HG03095 (cell line): Measurements from ENCODE around the gene LIMCH1.
"Not testable (repeated sequence)": the region's sequence is repeated elsewhere in the genome, so short reads cannot be mapped to it uniquely, and the experiment has no call there.

Source experiments
- ATAC-seq: cut with Tn5 transposase; IDR thresholded peaks from one replicate; pipeline ENCODE4 v1.9.1; 2021; ENCODE audit warnings: moderate library complexity; ENCODE audit not compliant: unreplicated experiment

Gene LIMCH1

GRCh38 chr4:41715155-41715554, 177.2 kb downstream of the LIMCH1 start:
- no peak for ATAC-seq

GRCh38 chr4:41718907-41719306, 180.9 kb downstream of the LIMCH1 start:
- no peak for ATAC-seq

GRCh38 chr4:41719417-41719816, 181.5 kb downstream of the LIMCH1 start:
- no peak for ATAC-seq

GRCh38 chr4:41722181-41722580, 184.2 kb downstream of the LIMCH1 start:
- ATAC-seq = no peak

- no peak for ATAC-seq
Observed at GRCh38 chr4:41723286-41723685, 185.3 kb downstream of the LIMCH1 start.

- no peak for ATAC-seq
Observed at GRCh38 chr4:41725254-41725653, 187.3 kb downstream of the LIMCH1 start.

- ATAC-seq = no peak
Observed at GRCh38 chr4:41727861-41728572, 190.1 kb downstream of the LIMCH1 start.

- ATAC-seq = no peak
Observed at GRCh38 chr4:41728573-41728913, 190.6 kb downstream of the LIMCH1 start.

GRCh38 chr4:41731569-41732126, 193.7 kb downstream of the LIMCH1 start:
- no peak for ATAC-seq

- ATAC-seq = no peak
Observed at GRCh38 chr4:41734371-41734770, 196.4 kb downstream of the LIMCH1 start.

- not testable (repeated sequence) for ATAC-seq
Observed at GRCh38 chr4:41737491-41737890, 199.5 kb downstream of the LIMCH1 start.

- no peak for ATAC-seq
Observed at GRCh38 chr4:41741354-41741753, 203.4 kb downstream of the LIMCH1 start.

- no peak for ATAC-seq
Observed at GRCh38 chr4:41744572-41745291, 206.8 kb downstream of the LIMCH1 start.

GRCh38 chr4:41745292-41746024, 207.5 kb downstream of the LIMCH1 start:
- no peak for ATAC-seq

- ATAC-seq = no peak
Observed at GRCh38 chr4:41746025-41746439, 208.1 kb downstream of the LIMCH1 start.

GRCh38 chr4:41746440-41747229, 208.7 kb downstream of the LIMCH1 start:
- ATAC-seq = no peak

GRCh38 chr4:41747230-41748055, 209.5 kb downstream of the LIMCH1 start:
- ATAC-seq = no peak

GRCh38 chr4:41748074-41748570, 210.2 kb downstream of the LIMCH1 start:
- ATAC-seq = no peak

- ATAC-seq = no peak
Observed at GRCh38 chr4:41748571-41749475, 210.9 kb downstream of the LIMCH1 start, which contains the start of gene PHOX2B. Gene PHOX2B (minus strand): TSS chr4:41748725. CDS start chr4:41748610, 115 bp downstream.
